ENCODE measurements around the gene GDF9. TPM values are rescaled to one million over a fixed set of nuclear protein-coding genes. Genes with fewer than 3 reads are reported as not detected.

Gene GDF9
- total and polyA plus RNA-seq, 2 donors (not counting 3 experiments of a cell fraction or from before 2014, with no cell fraction given): 0.07 TPM; not detected in 1

DNA sequence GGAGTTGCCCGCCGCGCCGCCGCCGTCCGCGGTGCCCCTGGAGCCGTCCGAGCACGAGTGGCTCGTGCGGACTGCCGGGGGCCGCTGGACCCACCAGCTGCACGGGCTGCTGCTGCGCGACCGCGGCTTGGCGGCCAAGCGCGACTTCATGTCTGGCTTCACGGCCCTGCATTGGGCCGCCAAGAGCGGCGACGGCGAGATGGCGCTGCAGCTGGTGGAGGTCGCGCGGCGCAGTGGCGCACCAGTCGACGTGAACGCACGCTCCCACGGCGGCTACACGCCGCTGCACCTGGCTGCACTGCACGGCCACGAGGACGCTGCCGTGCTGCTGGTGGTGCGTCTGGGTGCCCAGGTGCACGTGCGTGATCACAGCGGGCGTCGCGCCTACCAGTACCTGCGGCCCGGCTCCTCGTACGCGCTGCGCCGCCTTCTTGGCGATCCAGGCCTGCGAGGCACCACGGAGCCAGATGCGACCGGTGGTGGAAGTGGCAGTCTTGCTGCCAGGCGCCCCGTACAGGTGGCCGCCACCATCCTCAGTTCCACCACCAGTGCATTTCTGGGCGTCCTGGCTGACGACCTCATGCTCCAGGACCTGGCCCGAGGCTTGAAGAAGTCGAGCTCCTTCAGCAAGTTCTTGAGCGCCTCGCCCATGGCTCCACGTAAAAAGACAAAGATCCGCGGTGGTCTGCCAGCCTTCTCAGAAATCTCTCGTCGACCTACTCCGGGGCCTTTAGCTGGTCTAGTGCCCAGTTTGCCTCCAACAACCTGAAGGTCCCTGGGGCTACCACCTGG is 51.6 kb downstream of the GDF9 start:
- Histone ChIP-seq H3K9ac (replicated peaks; ENCODE audit: extremely low read depth, insufficient read depth, low read length) (no peak overlapping the region), H3K36me3 (ENCODE audit: control insufficient read depth in 2 of 2, extremely low read depth in 1 of 2, insufficient read depth in 2 of 2, low read length in 2 of 2) (no peaks in the 10 kb centered on the region), H3K4me2 (ENCODE audit: insufficient read depth, low read length) (no peak overlapping the region), H3K79me2 (ENCODE audit: control insufficient read depth, insufficient read depth, low read length) (no peaks in the 10 kb centered on the region), H3K9me1 (replicated peaks; ENCODE audit: control insufficient read depth, extremely low read depth, insufficient read depth, low read length) (no peaks in the 10 kb centered on the region), H2AFZ (ENCODE audit: low read depth, low read length) (peak overlapping the region; percentile 76), H3K27ac (ENCODE audit: insufficient read depth, low read depth, low read length) (no peak overlapping the region), H4K20me1 (replicated peaks; ENCODE audit: control insufficient read depth, extremely low read depth, insufficient read depth, low read length) (no peaks in the 10 kb centered on the region), H3K27me3 (ENCODE audit: control insufficient read depth in 2 of 2, insufficient read depth in 2 of 2, low read length in 2 of 2) (peaks cover 15 to 30% of the 10 kb centered on the region in 2 experiments), H3K4me1 (ENCODE audit: control insufficient read depth, extremely low read depth, insufficient read depth, low read length) (no peaks in the 10 kb centered on the region), H3K4me3 (replicated peaks in 1 of 3; ENCODE audit: insufficient read depth in 1 of 3, low read depth in 1 of 3, low read length in 3 of 3) (no peak overlapping the region), H3K9me3 (replicated peaks; ENCODE audit: control insufficient read depth, insufficient read depth, low read length) (no peaks in the 10 kb centered on the region)
- TF ChIP-seq POLR2A (IDR thresholded peaks at IDR 0.05; ENCODE audit: low read depth, low read length): no peak
- no peak for TF ChIP-seq EZH2 (IDR thresholded peaks at IDR 0.05; ENCODE audit: borderline replicate concordance, low read depth, low read length, severe bottlenecking)
- TF ChIP-seq JUN (IDR thresholded peaks at IDR 0.05; ENCODE audit: borderline replicate concordance, insufficient read depth, insufficient read length, low read depth): no peak
- no peak for TF ChIP-seq MYC (IDR thresholded peaks at IDR 0.05; ENCODE audit: low read depth, low read length)
- TF ChIP-seq, protein P1, sequence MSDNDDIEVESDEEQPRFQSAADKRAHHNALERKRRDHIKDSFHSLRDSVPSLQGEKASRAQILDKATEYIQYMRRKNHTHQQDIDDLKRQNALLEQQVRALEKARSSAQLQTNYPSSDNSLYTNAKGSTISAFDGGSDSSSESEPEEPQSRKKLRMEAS (IDR thresholded peaks at IDR 0.05; ENCODE audit: insufficient read depth, insufficient read length): no peak
- TF ChIP-seq POLR2AphosphoS5 (IDR thresholded peaks at IDR 0.05; ENCODE audit: insufficient read depth, low read depth, low read length): no peak
- no peak for TF ChIP-seq FOS (IDR thresholded peaks at IDR 0.05; ENCODE audit: borderline replicate concordance, insufficient read depth, low read length)
- TF ChIP-seq GATA2 (IDR thresholded peaks at IDR 0.05; ENCODE audit: insufficient read depth, insufficient read length, low read depth, low read length): no peak
- TF ChIP-seq, protein P2, sequence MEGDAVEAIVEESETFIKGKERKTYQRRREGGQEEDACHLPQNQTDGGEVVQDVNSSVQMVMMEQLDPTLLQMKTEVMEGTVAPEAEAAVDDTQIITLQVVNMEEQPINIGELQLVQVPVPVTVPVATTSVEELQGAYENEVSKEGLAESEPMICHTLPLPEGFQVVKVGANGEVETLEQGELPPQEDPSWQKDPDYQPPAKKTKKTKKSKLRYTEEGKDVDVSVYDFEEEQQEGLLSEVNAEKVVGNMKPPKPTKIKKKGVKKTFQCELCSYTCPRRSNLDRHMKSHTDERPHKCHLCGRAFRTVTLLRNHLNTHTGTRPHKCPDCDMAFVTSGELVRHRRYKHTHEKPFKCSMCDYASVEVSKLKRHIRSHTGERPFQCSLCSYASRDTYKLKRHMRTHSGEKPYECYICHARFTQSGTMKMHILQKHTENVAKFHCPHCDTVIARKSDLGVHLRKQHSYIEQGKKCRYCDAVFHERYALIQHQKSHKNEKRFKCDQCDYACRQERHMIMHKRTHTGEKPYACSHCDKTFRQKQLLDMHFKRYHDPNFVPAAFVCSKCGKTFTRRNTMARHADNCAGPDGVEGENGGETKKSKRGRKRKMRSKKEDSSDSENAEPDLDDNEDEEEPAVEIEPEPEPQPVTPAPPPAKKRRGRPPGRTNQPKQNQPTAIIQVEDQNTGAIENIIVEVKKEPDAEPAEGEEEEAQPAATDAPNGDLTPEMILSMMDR (IDR thresholded peaks at IDR 0.05; ENCODE audit: extremely low read depth in 1 of 2, insufficient read depth in 1 of 2, low read depth in 1 of 2, low read length in 2 of 2): no peak
- intact Hi-C loops (cut with micrococcal nuclease) (loop anchor here (1.0 kb wide), 1 partner anchor 32 kb away; no protein-coding TSS in a partner anchor), dilution Hi-C loops (cut with MboI; ENCODE audit: extremely low pct_ligation_motif_present, low sequenced_read_pairs) (no loop called here)
- DNase-seq (ENCODE audit: low read depth, low spot score) (no peak), FAIRE-seq (no peak)
- no TSS peak for BruUV-seq (replicated peaks)
- POLR2A ChIA-PET: interaction anchor here (1.2 kb wide), 1 partner anchor 15 kb away, joined by 3 read pairs; no protein-coding TSS in a partner anchor
- CTCF ChIA-PET: interaction anchor here (0.7 to 2.6 kb wide), 9 partner anchors 13 to 308 kb away, joined by 3 to 14 read pairs (median 4); partner anchors contain the start of gene SHROOM1

Data from endothelial cell of umbilical vein (primary cell).